ENCODE measurements around the gene NECTIN2.

The NECTIN2 gene

GRCh38 chr19:44810234-44811121 is 35.6 kb upstream of the NECTIN2 start:
- ChIA-PET POLR2A (ENCODE audit: low non-redundant PET) (interaction anchor here (0.5 kb wide), 1 partner anchor 30 kb away, joined by 4 read pairs; no protein-coding TSS in a partner anchor), CTCF (interaction anchor here (0.7 to 1.2 kb wide), 3 partner anchors 10 to 34 kb away, joined by 3 to 4 read pairs (median 4); no protein-coding TSS in a partner anchor)
- TF ChIP-seq CTCF (conservative IDR thresholded peaks at IDR 0.05; ENCODE audit: low read depth): no peak
- H3K27ac ChIP-seq: peak overlapping the region; percentile 95
- peak; percentile 45 for DNase-seq (ENCODE audit: low spot score)

GRCh38 chr19:44811122-44811419 is 35.0 kb upstream of the NECTIN2 start:
- TF ChIP-seq CTCF (conservative IDR thresholded peaks at IDR 0.05; ENCODE audit: low read depth): no peak
- POLR2A ChIA-PET (ENCODE audit: low non-redundant PET): no interaction called here
- CTCF ChIA-PET: interaction anchor here (1.2 kb wide), 1 partner anchor 33 kb away, joined by 4 read pairs; no protein-coding TSS in a partner anchor
- H3K27ac ChIP-seq: peak overlapping the region; percentile 95
- no peak for DNase-seq (ENCODE audit: low spot score)

GRCh38 chr19:44812142-44812718 is 33.9 kb upstream of the NECTIN2 start:
- CTCF ChIA-PET: no interaction called here
- DNase-seq (ENCODE audit: low spot score): no peak
- peak overlapping the region; percentile 95 for H3K27ac ChIP-seq
- POLR2A ChIA-PET (ENCODE audit: low non-redundant PET): no interaction called here
- no peak for TF ChIP-seq CTCF (conservative IDR thresholded peaks at IDR 0.05; ENCODE audit: low read depth)

GRCh38 chr19:44813070-44813840 is 32.8 kb upstream of the NECTIN2 start:
- POLR2A ChIA-PET (ENCODE audit: low non-redundant PET): interaction anchor here (0.6 kb wide), 1 partner anchor 972 kb away, joined by 3 read pairs; no protein-coding TSS in a partner anchor
- DNase-seq (ENCODE audit: low spot score): no peak
- peak overlapping the region; percentile 95; the same call in 1 of the 2 replicates for H3K27ac ChIP-seq
- no peak for TF ChIP-seq CTCF (conservative IDR thresholded peaks at IDR 0.05; ENCODE audit: low read depth)
- CTCF ChIA-PET: no interaction called here

- DNase-seq (ENCODE audit: low spot score): no peak
- TF ChIP-seq CTCF (conservative IDR thresholded peaks at IDR 0.05; ENCODE audit: low read depth): no peak
- CTCF ChIA-PET: no interaction called here
- POLR2A ChIA-PET (ENCODE audit: low non-redundant PET): no interaction called here
- peak overlapping the region; percentile 25 for H3K27ac ChIP-seq
Measured at GRCh38 chr19:44813841-44814470, 32.1 kb upstream of the NECTIN2 start.

- ChIA-PET POLR2A (ENCODE audit: low non-redundant PET) (no interaction called here), CTCF (no interaction called here)
- no peak for DNase-seq (ENCODE audit: low spot score)
- no peak for TF ChIP-seq CTCF (conservative IDR thresholded peaks at IDR 0.05; ENCODE audit: low read depth)
- peak overlapping the region; percentile 25 for H3K27ac ChIP-seq
Measured at GRCh38 chr19:44814517-44814916, 31.6 kb upstream of the NECTIN2 start.

Measured in RWPE1 (cell line).